Endothelial cell (in vitro differentiated cells): ENCODE results near the gene UBA1. TPM values are rescaled to one million over a fixed set of nuclear protein-coding genes. Genes with fewer than 3 reads are reported as not detected.

Experiments
- DNase-seq: peaks from one replicate; pipeline ENCODE4 v3.0.0; 2021; ENCODE audit warnings: low spot score
- H3K27ac Mint-ChIP-seq: one replicate; pipeline ENCODE4 v1.8.0; 2021; ENCODE audit warnings: mixed read lengths, inconsistent platforms; ENCODE audit not compliant: unreplicated experiment
- H3K27me3 Mint-ChIP-seq: one replicate; pipeline ENCODE4 v1.8.0; 2021; ENCODE audit warnings: mild to moderate bottlenecking, moderate library complexity, mixed read lengths, inconsistent platforms; ENCODE audit not compliant: unreplicated experiment
- H3K36me3 Mint-ChIP-seq: one replicate; pipeline ENCODE4 v1.8.0; 2021; ENCODE audit warnings: mild to moderate bottlenecking, low read depth, mixed read lengths, inconsistent platforms; ENCODE audit not compliant: unreplicated experiment
- H3K4me1 Mint-ChIP-seq: one replicate; pipeline ENCODE4 v1.8.0; 2021; ENCODE audit warnings: mild to moderate bottlenecking, mixed read lengths, inconsistent platforms; ENCODE audit not compliant: unreplicated experiment
- H3K4me3 Mint-ChIP-seq: one replicate; pipeline ENCODE4 v1.8.0; 2021; ENCODE audit warnings: mild to moderate bottlenecking, mixed read lengths, inconsistent platforms; ENCODE audit not compliant: unreplicated experiment
- H3K9me3 Mint-ChIP-seq: one replicate; pipeline ENCODE4 v1.8.0; 2021; ENCODE audit warnings: mixed read lengths, inconsistent platforms; ENCODE audit not compliant: unreplicated experiment
- total RNA-seq: library from RNA; stranded (reverse); fragmentation: NEBNext Ultra II Directional; extraction: Animal tissue kit (Norgen Biotek cat#: 25700); gene quantifications from one replicate; pipeline ENCODE4 v1.2.1, GENCODE V29; 2021; ENCODE audit not compliant: unreplicated experiment
- TF ChIP-seq, protein P1 (sequence below): fragments of 200-600 bp; sonication (generic); IDR thresholded peaks from one replicate; pipeline ENCODE4 v1.5.0; 2021; ENCODE audit warnings: antibody characterized with exemption; ENCODE audit not compliant: unreplicated experiment

UBA1 gene
- total RNA-seq, 1 donor from 2014 or later: 246 TPM

DNA sequence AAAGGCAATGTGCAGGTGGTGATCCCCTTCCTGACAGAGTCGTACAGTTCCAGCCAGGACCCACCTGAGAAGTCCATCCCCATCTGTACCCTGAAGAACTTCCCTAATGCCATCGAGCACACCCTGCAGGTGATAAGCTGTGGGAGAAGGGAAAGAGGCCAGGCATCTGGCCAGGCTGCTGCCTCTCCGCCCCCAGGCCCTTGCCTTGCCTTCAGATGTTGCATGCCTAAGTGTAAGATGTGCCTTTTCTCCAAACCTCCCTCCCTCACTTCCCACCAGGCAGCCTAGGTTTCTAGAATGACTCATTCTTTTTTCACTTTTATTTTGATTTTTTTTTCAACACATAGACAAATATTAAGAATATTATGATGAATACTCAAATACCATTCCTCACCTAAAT, 12.7 kb downstream of the UBA1 start:
- DNase-seq: no peak
- Mint-ChIP-seq H3K9me3 (no peaks in the 10 kb centered on the region), H3K4me1 (no peaks in the 10 kb centered on the region), H3K27me3 (no peaks in the 10 kb centered on the region), H3K4me3 (no peak overlapping the region), H3K27ac (no peak overlapping the region), H3K36me3 (peaks cover 27% of the 10 kb centered on the region)
- TF ChIP-seq, protein P1, sequence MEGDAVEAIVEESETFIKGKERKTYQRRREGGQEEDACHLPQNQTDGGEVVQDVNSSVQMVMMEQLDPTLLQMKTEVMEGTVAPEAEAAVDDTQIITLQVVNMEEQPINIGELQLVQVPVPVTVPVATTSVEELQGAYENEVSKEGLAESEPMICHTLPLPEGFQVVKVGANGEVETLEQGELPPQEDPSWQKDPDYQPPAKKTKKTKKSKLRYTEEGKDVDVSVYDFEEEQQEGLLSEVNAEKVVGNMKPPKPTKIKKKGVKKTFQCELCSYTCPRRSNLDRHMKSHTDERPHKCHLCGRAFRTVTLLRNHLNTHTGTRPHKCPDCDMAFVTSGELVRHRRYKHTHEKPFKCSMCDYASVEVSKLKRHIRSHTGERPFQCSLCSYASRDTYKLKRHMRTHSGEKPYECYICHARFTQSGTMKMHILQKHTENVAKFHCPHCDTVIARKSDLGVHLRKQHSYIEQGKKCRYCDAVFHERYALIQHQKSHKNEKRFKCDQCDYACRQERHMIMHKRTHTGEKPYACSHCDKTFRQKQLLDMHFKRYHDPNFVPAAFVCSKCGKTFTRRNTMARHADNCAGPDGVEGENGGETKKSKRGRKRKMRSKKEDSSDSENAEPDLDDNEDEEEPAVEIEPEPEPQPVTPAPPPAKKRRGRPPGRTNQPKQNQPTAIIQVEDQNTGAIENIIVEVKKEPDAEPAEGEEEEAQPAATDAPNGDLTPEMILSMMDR: no peak

DNA sequence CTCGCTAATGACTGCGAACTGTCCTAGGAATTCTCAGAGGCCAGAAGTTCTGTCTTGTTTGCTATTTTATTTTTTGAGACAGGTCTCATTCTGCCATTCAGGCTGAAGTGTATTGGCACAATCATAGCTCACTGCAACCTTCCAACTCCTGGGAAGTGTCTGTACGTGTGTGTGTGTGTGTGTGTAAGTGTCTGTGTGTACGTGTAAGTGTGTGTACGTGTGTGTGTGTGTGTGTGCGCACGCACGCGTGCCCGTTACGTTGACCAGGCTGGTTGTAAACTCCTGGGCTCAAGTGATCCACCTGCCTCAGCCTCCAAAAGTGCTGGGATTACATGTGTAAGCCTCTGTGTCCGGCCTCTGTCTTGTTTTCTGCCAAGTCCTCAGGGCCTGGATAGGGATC, 14.5 kb downstream of the UBA1 start:
- no peak overlapping the region for H3K4me3 Mint-ChIP-seq
- H3K36me3 Mint-ChIP-seq: peaks cover 26% of the 10 kb centered on the region

GRCh38 chrX:47209508-47210238, 16.0 kb downstream of the UBA1 start:
- no peak for DNase-seq
- TF ChIP-seq, protein P1: no peak
- peaks cover 3% of the 10 kb centered on the region for H3K4me1 Mint-ChIP-seq
- H3K9me3 Mint-ChIP-seq: no peaks in the 10 kb centered on the region
- peaks cover 33% of the 10 kb centered on the region for H3K36me3 Mint-ChIP-seq
- H3K27ac Mint-ChIP-seq: no peak overlapping the region
- H3K4me3 Mint-ChIP-seq: no peak overlapping the region
- peaks cover 2% of the 10 kb centered on the region for H3K27me3 Mint-ChIP-seq

More for the DNA sequence above, 14.5 kb downstream of the UBA1 start:
- Mint-ChIP-seq H3K4me1 (no peaks in the 10 kb centered on the region), H3K27me3 (no peaks in the 10 kb centered on the region), H3K27ac (no peak overlapping the region), H3K9me3 (no peaks in the 10 kb centered on the region)
- TF ChIP-seq, protein P1: no peak
- DNase-seq: no peak

GRCh38 chrX:47210661-47211425, 17.2 kb downstream of the UBA1 start:
- H3K9me3 Mint-ChIP-seq: no peaks in the 10 kb centered on the region
- peaks cover 6% of the 10 kb centered on the region for H3K27me3 Mint-ChIP-seq
- TF ChIP-seq, protein P1: no peak
- H3K27ac Mint-ChIP-seq: no peak overlapping the region
- peak overlapping the region; percentile 72 for H3K4me3 Mint-ChIP-seq
- H3K36me3 Mint-ChIP-seq: peaks cover 32% of the 10 kb centered on the region
- H3K4me1 Mint-ChIP-seq: peaks cover 3% of the 10 kb centered on the region
- DNase-seq: no peak
